Measurements from ENCODE around the gene CTNNA2.

DNA sequence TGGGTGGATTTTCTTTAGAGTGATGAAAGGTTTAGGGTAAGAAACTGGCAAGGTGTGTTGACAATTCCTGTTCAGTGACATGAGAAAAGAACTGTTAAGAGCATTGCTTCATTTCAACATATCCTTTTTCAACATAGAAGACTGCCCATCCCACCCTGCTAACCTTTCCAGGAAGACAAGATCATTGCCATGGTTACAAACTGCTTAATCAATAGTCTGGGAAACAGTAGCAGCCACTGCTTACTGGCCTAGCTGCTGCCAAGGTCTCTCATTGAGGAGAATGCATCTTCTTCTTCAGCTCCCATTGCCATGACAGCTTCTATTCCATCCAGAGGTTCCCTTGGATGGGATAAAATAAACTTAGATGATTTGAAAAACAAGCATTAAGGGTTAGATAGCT is 579.6 kb downstream of the CTNNA2 start:
- TF ChIP-seq, protein P1, sequence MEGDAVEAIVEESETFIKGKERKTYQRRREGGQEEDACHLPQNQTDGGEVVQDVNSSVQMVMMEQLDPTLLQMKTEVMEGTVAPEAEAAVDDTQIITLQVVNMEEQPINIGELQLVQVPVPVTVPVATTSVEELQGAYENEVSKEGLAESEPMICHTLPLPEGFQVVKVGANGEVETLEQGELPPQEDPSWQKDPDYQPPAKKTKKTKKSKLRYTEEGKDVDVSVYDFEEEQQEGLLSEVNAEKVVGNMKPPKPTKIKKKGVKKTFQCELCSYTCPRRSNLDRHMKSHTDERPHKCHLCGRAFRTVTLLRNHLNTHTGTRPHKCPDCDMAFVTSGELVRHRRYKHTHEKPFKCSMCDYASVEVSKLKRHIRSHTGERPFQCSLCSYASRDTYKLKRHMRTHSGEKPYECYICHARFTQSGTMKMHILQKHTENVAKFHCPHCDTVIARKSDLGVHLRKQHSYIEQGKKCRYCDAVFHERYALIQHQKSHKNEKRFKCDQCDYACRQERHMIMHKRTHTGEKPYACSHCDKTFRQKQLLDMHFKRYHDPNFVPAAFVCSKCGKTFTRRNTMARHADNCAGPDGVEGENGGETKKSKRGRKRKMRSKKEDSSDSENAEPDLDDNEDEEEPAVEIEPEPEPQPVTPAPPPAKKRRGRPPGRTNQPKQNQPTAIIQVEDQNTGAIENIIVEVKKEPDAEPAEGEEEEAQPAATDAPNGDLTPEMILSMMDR (IDR thresholded peaks at IDR 0.05), result no peak
- TF ChIP-seq POLR2AphosphoS5 (IDR thresholded peaks at IDR 0.05; ENCODE audit: low read depth, low read length) (no peak), SIN3A (IDR thresholded peaks at IDR 0.05; ENCODE audit: borderline replicate concordance, insufficient read depth, low read depth, low read length) (no peak)
- TF ChIP-seq, protein P2, sequence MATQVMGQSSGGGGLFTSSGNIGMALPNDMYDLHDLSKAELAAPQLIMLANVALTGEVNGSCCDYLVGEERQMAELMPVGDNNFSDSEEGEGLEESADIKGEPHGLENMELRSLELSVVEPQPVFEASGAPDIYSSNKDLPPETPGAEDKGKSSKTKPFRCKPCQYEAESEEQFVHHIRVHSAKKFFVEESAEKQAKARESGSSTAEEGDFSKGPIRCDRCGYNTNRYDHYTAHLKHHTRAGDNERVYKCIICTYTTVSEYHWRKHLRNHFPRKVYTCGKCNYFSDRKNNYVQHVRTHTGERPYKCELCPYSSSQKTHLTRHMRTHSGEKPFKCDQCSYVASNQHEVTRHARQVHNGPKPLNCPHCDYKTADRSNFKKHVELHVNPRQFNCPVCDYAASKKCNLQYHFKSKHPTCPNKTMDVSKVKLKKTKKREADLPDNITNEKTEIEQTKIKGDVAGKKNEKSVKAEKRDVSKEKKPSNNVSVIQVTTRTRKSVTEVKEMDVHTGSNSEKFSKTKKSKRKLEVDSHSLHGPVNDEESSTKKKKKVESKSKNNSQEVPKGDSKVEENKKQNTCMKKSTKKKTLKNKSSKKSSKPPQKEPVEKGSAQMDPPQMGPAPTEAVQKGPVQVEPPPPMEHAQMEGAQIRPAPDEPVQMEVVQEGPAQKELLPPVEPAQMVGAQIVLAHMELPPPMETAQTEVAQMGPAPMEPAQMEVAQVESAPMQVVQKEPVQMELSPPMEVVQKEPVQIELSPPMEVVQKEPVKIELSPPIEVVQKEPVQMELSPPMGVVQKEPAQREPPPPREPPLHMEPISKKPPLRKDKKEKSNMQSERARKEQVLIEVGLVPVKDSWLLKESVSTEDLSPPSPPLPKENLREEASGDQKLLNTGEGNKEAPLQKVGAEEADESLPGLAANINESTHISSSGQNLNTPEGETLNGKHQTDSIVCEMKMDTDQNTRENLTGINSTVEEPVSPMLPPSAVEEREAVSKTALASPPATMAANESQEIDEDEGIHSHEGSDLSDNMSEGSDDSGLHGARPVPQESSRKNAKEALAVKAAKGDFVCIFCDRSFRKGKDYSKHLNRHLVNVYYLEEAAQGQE (IDR thresholded peaks at IDR 0.05; ENCODE audit: insufficient read depth in 1 of 2, low read depth in 2 of 2, low read length in 1 of 2), result no peak

Measured in Panc1 (cell line).